Nucleus accumbens (tissue), 56 donors: Measurements from ENCODE around the gene HPCA.
"Not testable (repeated sequence)": the region's sequence is repeated elsewhere in the genome, so short reads cannot be mapped to it uniquely, and the experiment has no call there.

Experiments used
- DNase-seq, 56 donors: peaks; one replicate each; lab custom pipeline; 2025; lab: John Stamatoyannopoulos, UW

Gene HPCA

DNA sequence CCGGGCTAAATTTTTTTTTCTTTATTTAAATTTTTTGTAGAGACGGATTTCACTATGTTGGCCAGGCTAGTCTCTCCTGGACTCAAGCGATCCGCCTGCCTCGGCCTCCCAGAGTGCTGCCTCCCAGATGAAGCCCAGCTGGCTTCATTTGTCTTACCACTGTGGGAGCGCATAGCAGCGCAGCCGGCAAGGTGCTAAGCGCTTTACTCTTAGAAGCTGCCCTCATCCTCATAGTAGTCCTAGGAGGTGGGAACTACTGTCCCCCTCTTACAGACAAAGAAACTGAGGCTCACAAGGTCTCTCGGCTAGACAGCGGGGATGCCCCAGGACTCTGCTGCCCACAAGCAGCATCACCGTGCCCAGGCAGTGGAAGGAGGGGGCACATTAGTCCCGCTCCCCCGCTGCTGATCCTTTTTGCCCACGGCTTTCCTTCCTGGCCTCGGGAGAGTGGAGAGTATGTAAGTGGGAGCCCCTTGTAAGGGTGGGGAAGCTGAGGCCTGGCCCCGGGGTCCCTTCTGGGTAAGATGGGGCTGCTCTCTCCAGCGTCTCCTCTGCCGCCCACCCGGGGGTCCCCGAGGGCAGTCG lies 14.2 kb downstream of the HPCA start:
- no peak for DNase-seq

DNA sequence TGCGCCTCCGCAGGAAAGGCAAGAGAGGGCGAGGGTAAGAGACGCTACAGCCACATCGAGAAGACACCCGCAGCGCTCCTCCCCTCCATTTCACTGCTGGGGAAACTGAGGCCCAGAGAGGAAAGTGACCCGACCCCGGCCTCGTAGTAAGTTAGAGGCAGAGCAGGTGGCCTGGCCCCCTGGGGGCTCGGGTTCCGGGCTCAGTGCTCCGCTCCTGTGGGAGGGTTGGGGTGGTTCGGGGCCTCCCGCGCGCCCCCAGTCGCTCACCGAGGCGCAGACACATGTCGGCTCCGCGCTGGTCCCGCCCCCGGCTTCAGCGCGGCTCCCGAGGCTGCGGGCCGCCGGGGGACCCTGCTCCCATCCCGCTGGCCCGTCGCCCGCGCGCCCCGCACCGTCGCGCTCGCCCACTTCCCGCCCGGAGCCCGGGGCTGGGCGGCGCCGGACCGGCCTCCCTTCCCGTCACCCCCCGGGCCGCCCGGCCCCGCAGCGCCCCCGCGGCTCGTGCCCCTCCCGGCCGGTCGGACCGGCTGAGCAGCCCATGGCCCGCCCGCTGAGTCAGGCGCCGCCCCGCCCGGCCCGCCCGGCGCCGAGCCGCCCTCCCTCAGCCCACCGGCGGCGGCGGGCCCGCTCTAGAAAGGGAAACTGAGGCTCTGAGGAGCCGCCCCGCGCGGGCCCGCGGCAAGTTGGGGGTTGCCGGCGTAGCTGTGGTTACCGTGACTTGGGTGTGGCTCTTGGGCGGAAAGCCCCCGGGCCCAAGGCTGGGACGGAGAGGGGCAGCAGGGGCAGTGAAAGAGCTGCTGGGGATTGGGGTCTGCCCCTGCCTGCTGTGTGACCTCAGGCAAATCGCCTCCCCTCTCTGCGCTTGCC lies 14.9 kb downstream of the HPCA start, which contains the start of gene TMEM54:
TMEM54 (minus strand) TSS at position 434 of the 867 bp plus-strand sequence; CDS start at position 283, 151 bp downstream.
- peak in 8 of 56 donors; percentile 20 to 69 (median 37) for DNase-seq

DNA sequence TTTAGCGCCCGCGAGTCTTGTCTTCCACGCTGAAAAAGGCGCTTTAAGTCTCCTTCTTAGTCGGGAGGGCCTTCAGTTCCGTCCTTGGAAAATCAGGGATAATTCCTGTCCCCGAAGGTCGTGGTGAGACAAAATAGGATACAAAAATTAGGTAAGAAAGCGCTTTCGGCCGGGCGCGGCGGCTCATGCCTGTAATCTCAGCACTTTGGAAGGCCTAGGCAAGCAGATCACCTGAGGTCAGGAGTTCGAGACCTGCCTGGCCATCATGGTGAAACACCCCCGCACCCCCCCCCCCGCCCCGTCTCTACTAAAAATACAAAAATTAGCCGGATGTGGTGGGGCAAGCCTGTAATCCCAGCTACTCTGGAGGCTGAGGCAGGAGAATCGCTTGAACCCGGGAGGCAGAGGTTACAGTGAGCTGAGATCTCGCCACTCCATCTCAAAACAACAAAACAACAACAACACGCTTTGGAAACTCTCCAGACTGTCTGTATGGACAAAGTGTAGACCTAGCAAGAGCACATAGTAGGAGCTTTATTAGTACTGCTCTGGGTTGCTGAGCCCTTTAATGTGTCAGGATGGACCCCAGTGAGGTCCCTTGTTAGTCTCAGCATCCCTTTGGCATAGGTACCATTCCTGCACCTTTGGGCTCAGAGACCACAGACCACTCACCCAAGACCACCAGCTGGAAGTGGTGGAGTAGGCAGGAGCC lies 15.7 kb downstream of the HPCA start:
- DNase-seq = no peak

DNA sequence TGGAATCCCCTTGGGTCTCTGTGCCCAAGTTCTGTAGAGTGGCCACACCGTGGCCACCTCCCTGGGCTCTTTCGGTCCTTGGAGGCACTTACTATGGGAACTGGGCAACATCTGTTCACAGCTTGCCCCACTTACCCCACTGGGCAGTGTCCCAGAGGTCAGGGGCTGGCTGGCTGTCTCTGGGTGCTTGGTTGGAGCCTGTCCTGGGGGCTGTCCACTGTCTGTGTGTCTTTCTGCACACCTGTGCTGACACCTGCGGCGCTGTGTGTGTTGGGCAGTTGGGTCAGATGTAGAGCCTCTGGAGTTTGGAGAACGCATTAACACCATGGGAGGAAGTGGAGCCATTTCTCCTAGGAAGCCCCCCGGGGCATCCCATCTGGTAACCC lies 16.2 kb downstream of the HPCA start:
- no peak for DNase-seq

- no peak for DNase-seq
Measured at GRCh38 chr1:32903991-32904785, 17.9 kb downstream of the HPCA start.

- no peak for DNase-seq
Measured at GRCh38 chr1:32904797-32905196, 18.5 kb downstream of the HPCA start.

DNA sequence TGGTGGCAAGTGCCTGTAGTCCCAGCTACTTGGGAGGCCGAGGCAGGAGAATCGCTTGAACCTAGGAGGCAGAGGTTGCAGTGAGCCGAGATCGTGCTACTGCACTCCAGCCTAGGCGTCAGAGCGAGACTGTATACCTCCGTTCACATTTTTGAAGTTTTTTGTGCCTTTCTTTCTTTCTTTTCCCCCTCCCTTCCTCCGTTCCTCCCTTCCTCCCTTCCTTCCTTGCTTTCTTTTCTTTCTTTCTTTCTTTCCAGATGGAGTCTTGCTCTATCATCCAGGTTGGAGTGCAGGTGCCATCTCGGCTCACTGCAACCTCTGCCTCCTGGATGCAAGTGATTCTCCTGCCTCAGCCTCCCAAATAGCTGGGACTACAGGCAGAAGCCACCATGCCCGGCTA lies 19.3 kb downstream of the HPCA start:
- DNase-seq = not testable (repeated sequence)

DNA sequence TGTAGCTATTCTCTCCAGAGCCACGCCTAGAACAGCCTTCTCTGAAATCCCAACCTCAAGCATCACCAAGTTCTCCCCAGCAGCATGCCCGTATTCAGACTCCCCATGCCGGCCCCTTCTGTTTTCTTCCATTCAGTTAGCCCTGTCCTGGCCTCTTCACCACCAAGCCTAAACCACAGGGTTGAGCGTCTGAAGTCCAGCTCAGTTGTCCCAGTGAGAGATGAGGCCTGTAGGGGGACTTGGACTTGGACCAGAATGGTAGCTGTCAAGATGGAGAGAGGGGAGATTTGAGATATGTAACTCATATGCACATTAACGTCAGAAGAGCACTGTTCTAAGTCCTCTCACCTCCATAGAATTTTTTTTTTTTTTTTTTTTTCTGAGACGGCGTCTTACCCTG lies 20.4 kb downstream of the HPCA start:
- no peak for DNase-seq

DNA sequence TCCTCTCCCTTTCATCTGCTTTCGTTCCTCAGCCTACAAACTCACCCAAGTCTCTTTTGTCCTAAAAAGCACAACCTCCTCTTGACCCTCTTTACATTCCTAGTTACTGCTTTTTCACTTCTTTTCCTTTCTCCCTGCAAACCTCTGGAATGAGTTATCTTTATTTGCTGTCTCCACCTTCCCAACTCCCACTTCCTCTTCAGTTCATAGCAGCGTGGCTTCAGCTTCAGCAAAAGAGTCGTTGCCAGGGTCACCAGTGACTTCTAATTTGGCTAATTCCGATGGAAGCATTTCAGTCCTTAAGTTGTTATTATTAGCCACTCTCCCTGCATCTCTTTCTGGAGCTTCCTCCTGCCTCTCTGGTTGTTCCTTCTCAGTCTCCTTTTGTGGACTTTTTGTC lies 21.1 kb downstream of the HPCA start:
- no peak for DNase-seq

DNA sequence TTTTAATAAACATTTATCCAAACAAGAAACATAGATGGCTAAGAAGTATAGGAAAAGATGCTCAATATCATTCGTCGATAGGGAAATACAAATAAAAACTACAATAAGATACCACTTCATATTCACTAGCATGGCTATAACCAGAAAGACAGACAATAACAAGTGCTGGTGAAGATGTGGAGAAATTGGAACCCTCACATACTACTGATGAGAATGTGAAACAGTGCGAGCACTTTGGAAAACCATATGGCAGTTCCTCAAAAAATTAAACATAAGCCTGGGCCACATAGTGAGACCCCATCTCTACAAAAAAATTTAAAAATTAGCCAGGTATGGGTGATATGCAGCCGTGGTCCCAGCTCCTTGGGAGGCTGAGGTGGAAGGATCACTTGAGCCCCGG lies 24.0 kb downstream of the HPCA start:
- DNase-seq = no peak

- no peak for DNase-seq
Measured at GRCh38 chr1:32915766-32916706, 29.7 kb downstream of the HPCA start.

DNA sequence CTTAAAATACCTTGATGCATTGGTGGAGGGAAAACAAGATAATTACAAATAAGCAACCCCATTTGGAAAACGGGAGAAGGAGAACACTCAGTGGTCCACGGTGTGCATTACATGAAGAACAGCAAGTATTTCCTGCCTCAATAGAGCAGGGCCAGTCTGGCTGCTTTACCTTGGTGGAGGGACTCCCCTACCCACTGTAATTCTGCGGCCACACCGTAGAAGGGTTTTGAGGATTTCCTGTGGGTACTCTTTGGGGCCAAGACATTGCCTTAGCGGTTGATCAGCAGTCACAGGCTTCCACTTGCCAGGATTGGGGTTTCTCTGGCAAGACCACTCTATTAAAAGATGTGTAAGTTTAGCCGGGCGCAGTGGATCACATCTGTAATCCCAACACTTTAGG lies 31.2 kb downstream of the HPCA start:
- no peak for DNase-seq

GRCh38 chr1:32918179-32918578 lies 31.9 kb downstream of the HPCA start:
- DNase-seq = no peak

DNA sequence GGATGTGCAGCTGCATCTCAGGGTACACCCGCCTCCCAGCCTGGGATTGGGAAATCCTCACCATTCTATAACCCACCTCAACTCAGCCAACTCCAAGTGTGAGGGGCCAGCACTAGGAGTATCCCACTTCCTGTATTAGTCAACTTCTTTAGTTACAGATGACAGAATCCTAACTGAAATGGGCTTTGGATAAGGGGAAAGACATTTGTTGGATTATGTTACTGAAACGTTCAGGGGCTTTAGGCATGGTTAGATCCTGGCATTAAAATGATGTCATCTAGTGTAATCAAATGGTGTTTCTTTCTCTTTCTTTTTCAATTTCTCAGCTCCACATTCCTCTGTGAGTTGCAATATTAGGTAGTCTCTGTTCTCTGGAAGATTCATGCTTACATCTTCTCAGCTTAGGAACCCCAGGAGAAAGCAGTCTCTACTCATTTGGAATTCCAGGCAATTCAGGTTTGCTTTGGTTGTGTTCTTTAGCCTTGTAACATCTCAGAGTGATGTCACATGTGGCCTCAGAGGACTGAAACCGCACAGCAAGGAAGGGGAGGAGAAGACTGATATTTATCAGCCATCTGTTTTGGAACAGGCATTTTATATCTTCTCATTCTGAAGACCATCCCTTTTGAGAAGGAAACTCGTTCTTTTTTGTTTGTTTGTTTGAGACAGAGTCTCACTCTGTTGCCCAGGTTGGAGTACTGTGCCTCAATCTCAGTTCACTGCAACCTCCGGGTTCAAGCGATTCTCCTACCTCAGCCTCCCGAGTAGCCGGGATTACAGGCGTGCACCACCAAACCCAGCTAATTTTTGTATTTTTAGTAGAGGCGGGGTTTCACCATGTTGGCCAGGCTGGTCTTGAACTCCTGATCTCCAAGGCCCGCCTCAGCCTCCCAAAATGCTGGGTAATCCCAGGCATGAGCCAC lies 33.8 kb downstream of the HPCA start:
- no peak for DNase-seq

DNA sequence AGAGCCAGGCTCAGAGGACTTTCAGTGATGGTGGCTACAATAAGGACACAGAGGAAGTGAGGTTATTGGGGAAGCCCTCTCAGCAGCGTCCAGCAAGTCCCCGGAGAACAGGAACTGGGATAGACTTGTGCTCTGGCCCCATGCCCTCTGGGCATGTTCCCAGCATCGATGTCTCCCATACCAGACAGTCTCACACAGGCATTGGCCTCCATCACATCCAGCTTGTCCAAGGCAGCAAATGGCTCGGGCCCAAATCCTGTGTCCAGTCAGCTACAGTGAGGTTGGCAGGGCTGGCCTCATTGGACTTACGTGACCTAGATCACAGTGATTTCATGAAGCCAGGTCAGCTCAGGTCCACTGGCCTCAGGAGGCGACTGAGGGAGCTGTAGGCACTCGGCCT lies 34.5 kb downstream of the HPCA start:
- peak in 2 of 56 donors; percentile 18 to 23 for DNase-seq

GRCh38 chr1:32924881-32925344 lies 38.6 kb downstream of the HPCA start:
- peak in 2 of 56 donors; percentile 7 to 24 for DNase-seq

DNA sequence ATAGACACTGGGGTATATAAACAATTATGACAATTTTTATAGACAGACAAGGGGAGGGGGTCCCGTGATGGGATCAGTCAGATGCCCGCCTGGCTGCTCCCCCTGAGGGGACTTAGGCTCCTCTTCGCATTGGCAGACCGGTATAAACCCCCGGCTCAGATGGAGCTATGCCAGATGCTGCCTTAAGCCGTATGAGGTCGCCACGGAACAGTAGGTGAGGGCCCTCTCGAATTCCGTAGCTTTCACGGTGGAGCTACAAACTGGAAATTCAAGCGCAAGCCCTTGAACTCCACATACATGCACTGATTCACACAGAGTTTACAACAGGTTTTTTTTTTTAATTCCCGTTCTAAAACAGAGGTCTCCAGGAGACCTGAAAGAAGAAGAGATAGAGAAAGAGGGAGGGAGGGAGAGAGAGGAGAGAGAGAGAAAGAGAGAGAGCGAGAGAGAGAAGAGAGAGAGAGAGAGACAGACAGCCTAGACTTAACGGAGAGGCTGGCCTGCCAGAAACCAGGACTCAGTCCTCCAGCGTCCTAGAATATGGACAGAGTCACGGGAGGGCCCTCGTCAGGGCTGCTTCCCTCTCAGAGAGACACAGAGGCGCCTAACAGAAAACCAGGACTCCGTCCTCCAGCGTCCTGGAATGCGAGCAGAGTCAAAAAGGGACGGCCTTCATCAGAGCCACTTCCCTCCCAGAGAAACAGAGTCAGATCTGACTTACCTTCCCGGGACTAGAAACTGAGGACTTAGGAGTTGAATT lies 39.3 kb downstream of the HPCA start:
- no peak for DNase-seq
